Stimulated activated CD8-positive, alpha-beta memory T cell treated with anti-CD3 and anti-CD28 coated beads, Interleukin-15, amount 100 ng/mL, for 24 hours (primary cell): ENCODE data around the gene EHF.

Experiments
- DNase-seq: peaks from one replicate; pipeline ENCODE4 v3.0.0-alpha.2; 2020; ENCODE audit warnings: low read depth

The EHF gene

DNA sequence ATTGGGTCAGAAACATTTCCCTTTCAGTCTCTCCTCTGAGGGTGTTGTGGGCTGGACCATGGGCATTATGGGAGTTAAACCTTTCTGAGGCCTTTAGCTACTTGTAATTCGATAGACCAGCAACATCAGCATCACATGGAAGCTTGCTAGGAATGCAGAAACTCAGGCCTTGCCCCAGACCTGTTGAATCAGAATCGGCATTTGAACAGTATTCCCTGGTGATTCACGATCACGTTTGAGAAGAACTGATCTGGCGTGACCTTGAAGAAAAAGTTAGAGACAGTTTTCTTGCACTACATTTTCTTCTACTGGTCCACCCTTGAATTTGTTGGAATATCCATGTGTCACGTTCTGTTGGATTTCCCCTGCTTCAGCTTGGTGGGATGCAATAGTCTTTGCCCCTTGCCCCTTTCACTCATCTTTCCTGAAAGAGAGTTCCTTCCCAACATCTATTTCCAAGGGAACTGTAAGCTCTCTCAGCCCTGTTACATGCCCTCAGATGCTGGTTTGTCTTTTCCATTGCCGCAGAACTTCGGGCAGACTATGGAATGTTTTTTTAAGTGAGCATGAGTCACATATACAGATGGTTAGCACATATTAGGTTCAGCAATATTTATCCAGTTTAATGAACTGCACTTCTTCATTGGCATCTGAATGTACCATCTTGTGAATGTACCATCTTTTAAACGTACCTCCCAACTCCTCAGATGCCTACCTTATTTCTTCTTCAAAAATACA lies 23.9 kb downstream of the EHF start:
- no peak for DNase-seq

DNA sequence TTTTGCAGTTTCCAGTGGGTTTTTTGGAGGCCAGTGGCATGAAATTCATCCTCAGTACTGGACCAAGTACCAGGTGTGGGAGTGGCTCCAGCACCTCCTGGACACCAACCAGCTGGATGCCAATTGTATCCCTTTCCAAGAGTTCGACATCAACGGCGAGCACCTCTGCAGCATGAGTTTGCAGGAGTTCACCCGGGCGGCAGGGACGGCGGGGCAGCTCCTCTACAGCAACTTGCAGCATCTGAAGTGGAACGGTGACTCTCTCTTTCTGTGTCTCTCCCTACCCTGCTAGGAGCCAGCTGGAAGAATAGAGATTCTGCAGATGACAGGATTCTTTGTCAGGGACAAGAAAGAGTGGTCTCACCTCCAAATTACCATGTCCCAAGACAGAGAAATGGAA lies 25.5 kb downstream of the EHF start:
- no peak for DNase-seq

DNA sequence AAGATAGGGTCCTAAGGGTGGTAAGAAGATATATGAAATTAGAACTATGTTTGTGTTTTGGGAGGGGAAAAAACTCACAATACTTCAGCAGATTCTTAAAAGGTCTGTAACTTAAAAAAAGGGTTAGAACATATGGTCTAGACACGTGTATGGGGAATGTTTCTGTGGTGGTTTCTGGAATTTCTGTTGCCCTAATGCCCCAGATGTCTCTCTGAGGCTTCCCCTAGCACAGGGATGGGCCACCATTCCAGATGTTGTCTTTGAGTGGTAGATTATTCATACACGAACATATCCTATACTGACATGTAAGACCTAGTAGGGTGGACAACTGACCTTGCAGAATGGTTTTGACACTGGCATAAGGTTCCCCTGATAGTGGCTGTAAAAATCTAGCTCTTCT lies 26.2 kb downstream of the EHF start:
- DNase-seq, result no peak

DNA sequence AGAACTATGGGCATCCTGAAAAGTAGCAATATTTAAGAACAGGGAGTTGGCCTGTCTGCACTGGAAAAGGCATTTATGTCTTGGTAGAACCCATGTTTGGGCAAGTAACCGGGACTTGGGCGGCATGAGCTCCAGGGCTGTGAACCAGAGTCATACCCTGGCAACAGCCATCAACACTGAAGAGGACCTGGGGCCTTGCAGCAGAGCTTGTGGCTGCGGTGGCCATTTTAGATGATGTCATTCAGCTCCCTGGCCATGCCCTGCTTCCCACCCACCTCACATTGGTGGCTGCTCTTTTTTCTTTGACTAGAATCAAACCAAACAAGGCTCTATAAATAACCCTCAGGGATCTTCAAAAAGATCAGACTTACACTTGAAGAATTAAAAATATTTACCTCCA lies 26.6 kb downstream of the EHF start:
- DNase-seq, result no peak

DNA sequence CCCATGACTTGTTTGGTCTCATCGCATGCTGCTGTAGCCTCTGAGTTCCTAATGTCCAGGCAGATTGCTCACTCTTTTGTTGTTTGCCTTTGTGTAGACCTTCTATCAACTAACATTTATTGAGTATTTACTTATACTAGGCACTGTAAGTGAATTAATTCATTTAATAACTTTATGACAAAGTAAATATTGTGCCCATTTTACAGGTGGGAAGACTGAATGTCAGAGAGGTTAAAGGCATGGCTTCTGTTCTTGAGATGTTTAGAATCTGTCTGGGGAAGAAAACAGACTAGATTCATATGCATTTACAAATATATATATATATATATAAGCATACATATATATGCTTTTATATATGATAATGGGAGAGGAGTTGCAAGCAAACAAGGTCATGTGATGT lies 27.1 kb downstream of the EHF start:
- DNase-seq, result no peak

GRCh38 chr11:34649597-34649996 lies 28.7 kb downstream of the EHF start:
- DNase-seq, result no peak

DNA sequence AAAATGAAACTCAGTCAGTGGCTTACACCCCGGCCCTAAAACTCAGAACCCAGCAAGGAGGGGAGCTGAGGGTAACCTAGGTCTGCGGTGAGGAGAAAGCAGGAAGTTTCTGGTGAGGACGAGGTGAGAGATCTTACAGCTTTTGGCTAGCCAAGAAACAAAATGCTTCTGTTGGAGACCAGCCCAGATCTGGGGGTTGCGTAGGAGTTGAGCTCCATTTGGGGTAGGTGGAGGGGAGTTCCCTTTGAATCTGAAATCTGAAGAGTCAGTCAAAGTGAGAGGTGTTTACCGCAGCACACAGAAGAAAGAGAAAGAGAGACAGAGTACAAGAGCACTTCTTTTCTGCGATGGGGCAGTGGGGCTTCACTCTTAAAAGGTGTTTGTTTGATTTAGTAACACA lies 29.6 kb downstream of the EHF start:
- DNase-seq, result peak; percentile 16

DNA sequence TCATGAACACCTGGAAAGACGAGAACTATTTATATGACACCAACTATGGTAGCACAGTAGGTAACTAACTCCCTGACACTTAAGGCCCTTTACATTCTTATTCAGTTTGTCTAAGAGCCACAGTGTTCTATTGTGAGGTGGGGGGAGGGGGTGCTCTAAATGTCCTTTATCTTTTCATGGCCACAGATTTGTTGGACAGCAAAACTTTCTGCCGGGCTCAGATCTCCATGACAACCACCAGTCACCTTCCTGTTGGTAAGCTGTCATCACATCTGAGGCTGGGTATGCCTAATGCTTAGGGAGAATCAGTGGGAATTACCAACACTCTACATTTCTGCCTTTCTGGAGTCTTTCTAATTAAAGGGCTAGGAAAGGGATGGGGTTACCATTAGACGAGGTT lies 30.7 kb downstream of the EHF start:
- no peak for DNase-seq

DNA sequence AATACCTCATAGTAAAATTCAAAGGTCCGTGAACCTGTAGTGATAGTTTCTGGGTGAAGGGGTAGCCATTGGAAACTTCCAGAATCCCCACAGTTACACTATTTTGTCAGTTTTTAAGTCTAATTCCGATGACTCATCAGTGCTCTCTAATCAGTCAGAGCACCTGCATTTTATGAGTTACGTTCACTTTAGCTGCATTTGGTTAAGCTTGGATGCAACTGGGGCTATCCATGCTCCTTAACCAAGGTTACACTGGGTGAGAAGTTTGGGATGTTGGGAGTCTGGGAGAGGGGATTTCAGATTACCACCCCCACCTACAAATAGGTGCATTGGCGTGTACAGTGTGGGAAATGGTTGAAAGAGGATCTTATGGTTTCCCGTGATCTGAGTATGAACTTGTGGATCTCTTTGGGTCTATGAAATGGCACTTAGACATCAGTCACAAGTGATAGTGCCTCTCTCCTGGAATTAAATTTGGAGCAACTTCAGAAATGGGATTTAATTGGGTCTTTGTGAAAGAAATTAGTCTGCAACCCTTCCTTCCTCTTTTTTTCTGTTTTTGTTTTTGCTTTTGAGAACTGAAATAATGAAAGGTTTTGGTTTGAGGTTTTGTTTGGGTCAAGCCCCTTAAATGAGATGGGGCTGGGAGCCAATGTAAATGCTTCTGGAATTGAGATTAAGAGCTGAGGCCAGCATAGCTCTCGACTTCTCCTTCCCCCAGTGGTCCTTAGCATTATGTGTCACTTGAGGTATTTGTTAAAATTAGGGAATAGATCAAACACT lies 31.5 kb downstream of the EHF start:
- DNase-seq, result no peak

DNA sequence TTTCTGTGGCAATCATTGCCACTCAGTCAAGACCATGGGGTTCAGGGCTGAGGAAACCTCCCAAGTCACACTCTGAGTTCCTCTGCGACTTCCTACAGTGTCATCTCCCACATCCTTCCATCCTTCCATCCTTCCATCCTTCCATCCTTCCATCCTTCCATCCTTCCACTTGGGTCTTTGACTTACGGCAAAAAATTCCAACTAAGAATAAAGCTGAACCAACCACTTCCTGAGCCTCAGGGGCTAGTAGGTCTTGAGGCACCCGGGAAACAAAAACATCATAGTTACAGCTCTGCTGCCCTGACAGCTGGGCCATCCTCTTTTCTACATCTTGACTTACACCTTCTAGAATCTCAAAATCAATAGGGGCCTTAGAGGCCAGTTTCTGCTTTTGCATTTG lies 32.1 kb downstream of the EHF start:
- DNase-seq, result no peak

DNA sequence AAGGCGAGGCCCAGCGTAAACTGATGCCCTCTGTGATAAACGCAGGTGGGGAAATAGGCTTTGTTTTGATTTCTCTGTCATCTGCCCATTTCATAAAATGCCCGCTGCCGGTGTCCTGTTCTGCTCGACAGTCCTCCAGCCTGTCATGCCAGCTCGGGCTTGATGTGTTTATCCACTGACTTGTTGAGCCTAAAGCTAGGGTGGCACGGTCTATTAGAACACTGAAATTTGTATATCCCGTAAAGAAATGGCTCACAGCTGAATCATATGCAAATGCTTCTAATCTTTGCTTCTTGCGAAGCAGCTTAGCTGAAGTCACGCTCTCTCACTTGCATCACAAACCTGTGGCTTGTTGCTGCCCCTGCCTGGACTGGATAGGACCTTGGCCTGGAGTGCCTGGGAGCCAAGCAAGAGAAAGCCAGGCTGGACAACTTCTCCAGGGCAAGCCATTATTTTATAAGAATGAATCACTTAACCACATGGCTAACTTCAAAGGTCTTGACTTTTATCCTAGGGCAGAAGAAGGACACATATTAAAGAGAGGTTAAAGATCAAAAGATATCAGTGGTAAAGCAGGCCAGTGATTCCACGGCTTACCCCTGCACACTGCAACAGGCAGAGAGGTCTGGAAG lies 33.1 kb downstream of the EHF start:
- DNase-seq, result no peak

- DNase-seq, result no peak
Measured at GRCh38 chr11:34654483-34655334, 33.8 kb downstream of the EHF start.

- DNase-seq, result no peak
Measured at GRCh38 chr11:34655335-34656008, 34.6 kb downstream of the EHF start.

- no peak for DNase-seq
Measured at GRCh38 chr11:34656062-34656720, 35.3 kb downstream of the EHF start.

DNA sequence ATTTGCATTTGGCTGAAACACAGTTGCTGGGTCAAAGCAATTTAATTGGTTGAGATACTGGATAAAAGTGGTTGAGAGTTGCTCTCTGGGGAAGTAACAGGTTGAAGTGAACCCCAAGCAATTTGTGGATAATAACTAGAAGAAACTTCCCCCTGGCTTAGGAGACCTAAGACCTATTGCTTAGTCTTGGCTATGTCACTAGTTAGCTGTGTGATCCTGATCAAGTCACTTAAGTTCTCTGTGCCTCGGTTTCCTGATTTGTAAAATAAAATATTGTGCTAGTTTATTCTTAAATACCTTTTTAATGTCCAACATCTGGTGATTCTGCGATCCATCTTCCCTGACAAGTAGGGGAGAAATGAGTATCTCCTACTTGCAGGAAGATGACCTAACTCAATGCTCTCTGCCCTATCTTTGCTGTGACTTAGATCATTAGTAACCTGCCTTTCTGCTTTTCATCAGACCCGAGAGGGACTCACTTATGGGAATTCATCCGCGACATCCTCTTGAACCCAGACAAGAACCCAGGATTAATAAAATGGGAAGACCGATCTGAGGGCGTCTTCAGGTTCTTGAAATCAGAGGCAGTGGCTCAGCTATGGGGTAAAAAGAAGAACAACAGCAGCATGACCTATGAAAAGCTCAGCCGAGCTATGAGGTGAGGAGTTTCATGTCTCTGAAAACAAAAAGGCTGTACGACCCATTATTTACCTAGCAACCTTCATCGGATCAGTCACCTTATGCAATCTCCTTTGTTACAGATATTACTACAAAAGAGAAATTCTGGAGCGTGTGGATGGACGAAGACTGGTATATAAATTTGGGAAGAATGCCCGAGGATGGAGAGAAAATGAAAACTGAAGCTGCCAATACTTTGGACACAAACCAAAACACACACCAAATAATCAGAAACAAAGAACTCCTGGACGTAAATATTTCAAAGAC lies 37.5 kb downstream of the EHF start:
- DNase-seq, result no peak

- no peak for DNase-seq
Measured at GRCh38 chr11:34659096-34659733, 38.3 kb downstream of the EHF start.

- no peak for DNase-seq
Measured at GRCh38 chr11:34665077-34665835, 44.4 kb downstream of the EHF start.

DNA sequence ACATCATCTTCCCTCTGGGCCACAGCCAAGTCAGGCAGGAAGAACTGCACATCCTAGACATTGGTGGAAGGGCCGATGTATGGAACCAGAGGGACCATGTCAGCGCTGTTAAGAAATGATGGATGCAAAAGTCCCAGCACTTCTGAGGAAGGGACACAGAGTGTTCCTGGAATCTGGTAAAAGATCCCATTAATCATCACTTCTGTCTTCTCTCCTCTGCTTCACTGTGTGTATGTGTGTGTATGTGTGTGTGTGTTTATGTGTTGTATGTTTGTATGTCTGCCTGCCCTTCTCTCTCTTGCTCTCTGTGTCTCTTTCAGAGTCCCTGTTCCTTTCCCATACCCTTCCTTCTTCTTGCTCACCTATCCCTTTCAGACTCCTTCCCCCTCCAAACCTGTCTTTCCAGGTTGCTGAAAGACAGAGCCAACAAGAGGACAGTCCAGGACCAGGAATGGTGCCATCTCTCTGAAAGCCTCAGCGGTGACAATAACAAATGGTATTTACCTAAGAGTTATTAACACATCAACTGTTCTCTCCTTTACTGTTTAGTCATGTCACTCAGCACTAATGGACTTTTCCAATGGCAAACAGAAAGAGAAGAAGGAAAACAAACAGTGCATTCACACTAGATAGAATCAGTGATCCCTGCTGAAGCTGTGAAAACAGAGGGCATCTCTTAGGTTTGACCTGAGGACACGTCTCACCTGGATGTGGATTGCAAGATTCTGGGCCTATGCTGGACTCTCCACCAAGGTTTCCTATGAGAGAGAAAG lies 47.1 kb downstream of the EHF start:
- no peak for DNase-seq
